ENCODE measurements around the gene TBXAS1. TPM values are rescaled to one million over a fixed set of nuclear protein-coding genes. Genes with fewer than 3 reads are reported as not detected.

Gene TBXAS1
- total and polyA plus RNA-seq, 2 of the 8 experiments (the other 6 are each of a cell fraction or from before 2014, with no cell fraction given) = 0.86 to 2.1 TPM

GRCh38 chr7:139871820-139872219, 42.8 kb downstream of the TBXAS1 start (continued):
- TF ChIP-seq, protein P1, sequence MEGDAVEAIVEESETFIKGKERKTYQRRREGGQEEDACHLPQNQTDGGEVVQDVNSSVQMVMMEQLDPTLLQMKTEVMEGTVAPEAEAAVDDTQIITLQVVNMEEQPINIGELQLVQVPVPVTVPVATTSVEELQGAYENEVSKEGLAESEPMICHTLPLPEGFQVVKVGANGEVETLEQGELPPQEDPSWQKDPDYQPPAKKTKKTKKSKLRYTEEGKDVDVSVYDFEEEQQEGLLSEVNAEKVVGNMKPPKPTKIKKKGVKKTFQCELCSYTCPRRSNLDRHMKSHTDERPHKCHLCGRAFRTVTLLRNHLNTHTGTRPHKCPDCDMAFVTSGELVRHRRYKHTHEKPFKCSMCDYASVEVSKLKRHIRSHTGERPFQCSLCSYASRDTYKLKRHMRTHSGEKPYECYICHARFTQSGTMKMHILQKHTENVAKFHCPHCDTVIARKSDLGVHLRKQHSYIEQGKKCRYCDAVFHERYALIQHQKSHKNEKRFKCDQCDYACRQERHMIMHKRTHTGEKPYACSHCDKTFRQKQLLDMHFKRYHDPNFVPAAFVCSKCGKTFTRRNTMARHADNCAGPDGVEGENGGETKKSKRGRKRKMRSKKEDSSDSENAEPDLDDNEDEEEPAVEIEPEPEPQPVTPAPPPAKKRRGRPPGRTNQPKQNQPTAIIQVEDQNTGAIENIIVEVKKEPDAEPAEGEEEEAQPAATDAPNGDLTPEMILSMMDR (IDR thresholded peaks at IDR 0.05; ENCODE audit: control extremely low read depth in 1 of 3, insufficient read depth in 1 of 3, low read depth in 1 of 3, low read length in 3 of 3) = no peak
- TF ChIP-seq SP4 (IDR thresholded peaks at IDR 0.05; ENCODE audit: low read length) (no peak), RFX5 (IDR thresholded peaks at IDR 0.05; ENCODE audit: borderline replicate concordance, low read depth, low read length) (no peak), SIX5 (IDR thresholded peaks at IDR 0.05; ENCODE audit: low read depth, low read length) (no peak)

Data from H1 (cell line).